GM11168 (cell line): ENCODE data around the gene PRKD1.
"Not testable (repeated sequence)": the region's sequence is repeated elsewhere in the genome, so short reads cannot be mapped to it uniquely, and the experiment has no call there.

Source experiments
- in situ Hi-C: fragments of 300-500 bp; cut with MboI; formaldehyde crosslinking; loops from one replicate; pipeline ENCODE4 v1.12.0; 2022; ENCODE audit warnings: low sequenced_read_pairs; ENCODE audit not compliant: unreplicated experiment

Gene PRKD1

DNA sequence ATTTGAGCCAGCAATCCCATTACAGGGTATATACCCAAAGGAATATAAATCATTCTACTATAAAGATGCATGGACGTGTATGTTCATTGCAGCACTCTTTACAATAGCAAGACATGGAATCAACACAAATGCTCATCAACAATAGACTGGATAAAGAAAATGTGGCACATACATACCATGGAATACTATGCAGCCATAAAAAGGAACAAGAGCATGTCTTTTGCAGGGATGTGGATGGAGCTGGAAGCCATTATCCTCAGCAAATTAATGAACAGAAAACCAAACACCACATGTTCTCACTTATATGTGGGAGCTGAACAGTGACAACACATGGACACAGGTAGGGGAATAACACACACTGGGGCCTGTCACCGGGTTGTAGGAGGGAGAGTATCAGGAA, 238.1 kb downstream of the PRKD1 start:
- in situ Hi-C loops = not testable (repeated sequence)

DNA sequence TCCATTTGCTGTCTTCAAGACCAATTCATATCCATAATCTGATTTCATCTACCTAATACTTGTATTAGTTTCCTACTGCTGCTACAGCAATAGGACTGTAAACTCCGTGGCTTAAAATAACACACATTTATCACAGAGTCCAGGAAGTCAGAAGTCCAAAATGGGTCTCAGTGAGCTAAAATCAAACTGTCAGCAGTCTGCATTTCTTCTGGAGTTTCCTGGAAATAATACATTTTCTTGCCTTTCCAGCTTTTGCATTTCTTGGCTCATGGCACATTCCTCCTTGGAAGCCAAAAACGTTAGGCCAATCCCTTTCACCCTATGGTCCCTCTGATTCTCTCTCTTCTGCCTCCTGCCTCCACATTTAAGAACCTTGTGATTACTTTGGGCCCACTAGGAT, 239.8 kb downstream of the PRKD1 start:
- in situ Hi-C loops = no loop called here

- in situ Hi-C loops = no loop called here
Observed at GRCh38 chr14:29687071-29687765, 240.4 kb downstream of the PRKD1 start.

DNA sequence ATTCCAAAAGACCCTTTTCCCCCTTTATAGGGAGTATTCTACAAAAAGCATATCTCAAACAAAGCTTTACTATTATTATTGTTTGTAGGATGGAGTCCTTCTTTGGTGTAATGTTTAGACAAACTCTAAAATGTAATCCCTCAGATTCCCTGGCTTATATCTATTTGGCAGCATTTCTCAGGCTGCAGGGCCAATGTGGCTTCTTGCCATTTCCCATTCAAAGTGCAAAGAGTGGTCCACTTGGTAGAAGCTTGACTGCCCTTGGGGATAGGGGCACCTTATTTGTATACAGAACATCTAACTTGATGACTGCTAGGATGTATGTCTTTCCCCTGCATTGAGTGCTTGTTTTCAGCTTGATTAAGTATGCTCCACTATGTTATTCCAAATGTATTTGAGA, 242.7 kb downstream of the PRKD1 start:
- in situ Hi-C loops = no loop called here

DNA sequence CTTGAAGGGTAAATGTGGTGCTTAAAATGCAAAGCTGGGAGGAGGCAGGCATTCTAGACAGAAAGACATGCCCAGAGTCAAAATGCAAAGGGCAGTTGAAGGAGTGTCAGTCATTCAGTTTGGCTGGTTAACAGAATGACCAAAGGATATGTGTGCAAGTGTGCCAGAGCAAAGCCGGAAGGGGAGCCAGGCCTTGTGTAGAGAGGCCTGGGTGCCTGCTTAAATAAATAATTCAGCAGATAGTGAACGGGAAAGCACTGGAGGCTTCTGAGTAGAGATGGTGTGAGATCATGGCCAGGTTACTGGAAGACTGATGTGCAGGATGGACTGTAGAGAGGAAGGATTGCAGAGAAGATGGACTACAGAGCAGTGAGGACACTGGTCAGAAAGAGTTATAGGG, 244.9 kb downstream of the PRKD1 start:
- in situ Hi-C loops = no loop called here

DNA sequence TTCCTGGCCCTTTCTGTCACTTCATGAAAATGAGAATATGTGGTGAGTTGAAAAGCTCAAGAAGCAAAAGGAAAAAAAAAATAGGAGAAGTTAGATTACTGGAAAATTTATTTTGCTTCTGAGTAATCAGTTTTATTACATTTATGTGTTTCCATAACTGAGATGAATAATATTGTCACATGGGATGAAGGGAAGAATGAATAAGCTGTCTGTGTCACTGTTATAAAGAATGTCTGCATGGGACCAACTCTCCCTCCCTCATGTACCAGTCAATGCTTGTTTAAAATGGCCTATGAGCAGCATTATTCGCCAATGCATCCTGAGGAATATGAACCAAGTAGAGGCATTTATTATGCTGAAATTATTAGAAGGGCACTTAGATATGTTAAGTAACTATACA, 246.3 kb downstream of the PRKD1 start:
- in situ Hi-C loops = no loop called here

GRCh38 chr14:29674566-29675285, 252.9 kb downstream of the PRKD1 start:
- in situ Hi-C loops = no loop called here

DNA sequence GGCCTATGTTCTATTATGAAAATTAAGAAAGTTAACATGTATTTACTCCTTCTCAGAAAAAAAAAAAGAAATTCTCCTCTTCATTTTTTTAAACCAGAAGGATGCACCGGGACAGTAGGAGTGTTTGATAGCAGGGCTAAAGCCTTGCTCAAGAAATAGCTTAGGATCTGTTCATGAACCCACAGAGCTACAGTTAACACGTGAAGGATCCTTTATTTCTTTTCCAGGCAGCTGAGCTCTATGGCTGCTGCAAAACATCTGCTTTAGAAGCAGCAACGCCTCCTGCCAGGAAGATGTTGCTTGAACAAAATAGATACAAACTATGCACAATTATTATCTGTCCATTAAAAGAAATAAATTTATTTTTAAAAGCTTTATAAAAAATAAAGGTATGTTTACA, 254.8 kb downstream of the PRKD1 start:
- in situ Hi-C loops = no loop called here

- in situ Hi-C loops = no loop called here
Observed at GRCh38 chr14:29671034-29671433, 256.6 kb downstream of the PRKD1 start.

GRCh38 chr14:29668201-29668600, 259.4 kb downstream of the PRKD1 start:
- in situ Hi-C loops = no loop called here

DNA sequence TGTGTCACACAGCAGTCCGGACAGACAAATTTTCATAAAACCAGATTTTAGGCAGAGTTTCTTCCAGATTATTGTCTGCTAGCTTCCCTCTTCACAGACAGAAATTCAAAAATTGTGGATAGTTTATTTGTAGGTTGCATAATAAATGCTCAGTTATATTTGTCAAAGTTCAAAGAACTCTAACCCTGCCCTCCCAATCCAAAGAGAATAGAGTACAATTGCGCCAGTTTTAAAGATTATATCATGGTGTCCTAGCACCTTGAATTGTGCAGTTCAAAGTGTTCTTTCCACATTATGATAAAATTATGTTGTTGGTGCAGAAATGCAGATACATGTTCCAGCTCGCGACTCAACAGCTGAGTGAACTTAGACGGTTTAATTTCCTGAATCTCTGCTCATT, 263.1 kb downstream of the PRKD1 start:
- in situ Hi-C loops = no loop called here

- in situ Hi-C loops = no loop called here
Observed at GRCh38 chr14:29663281-29663801, 264.3 kb downstream of the PRKD1 start.

DNA sequence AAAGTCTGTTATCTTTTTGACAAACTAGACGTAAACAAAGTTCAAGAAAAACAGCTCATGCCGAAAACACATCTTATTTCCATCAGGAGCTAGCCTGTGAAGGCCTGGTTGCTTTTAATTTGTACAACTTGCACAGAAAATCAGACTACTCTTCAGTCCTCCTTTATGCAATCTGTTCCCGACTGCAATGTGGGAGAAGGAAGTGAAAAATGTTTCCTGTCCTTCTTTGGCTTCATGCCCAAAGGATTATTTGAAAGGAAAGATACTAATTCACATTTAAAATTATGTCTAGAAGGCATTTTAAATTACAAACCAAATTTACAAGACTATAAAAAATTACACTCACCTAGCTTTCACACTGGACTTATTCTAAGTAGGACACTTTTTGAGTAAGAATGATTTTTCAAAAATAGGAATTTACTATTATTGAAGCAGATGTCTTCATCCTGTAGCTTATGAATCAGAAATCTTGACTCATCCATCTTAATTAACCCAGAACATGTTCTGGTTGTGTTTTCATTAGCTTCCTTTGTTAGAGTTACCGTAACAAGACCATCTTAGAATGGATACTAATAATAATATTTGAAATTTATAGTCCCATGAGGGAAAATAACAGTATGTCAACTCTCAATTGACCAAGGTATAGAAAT, 272.6 kb downstream of the PRKD1 start:
- in situ Hi-C loops = no loop called here

DNA sequence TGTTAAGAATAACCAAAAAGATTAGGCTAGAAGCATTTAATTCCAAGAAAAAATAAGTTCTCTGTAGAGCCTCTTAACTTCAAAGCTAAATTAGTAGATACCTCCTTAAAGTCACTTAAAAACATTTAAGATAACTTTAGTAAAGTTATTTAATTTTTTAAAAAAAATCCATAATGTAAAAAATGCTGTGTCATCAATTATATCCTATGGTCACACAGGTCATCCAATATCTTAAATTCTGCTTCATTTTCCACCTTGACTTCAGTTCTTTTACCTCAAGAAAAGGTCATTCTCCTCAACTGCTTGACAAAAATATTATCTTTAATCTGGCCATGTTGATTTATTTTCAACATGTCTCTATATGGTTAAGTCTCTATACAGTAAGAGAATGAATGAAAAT, 274.3 kb downstream of the PRKD1 start:
- in situ Hi-C loops = no loop called here

GRCh38 chr14:29652571-29652970, 275.1 kb downstream of the PRKD1 start:
- in situ Hi-C loops = no loop called here

DNA sequence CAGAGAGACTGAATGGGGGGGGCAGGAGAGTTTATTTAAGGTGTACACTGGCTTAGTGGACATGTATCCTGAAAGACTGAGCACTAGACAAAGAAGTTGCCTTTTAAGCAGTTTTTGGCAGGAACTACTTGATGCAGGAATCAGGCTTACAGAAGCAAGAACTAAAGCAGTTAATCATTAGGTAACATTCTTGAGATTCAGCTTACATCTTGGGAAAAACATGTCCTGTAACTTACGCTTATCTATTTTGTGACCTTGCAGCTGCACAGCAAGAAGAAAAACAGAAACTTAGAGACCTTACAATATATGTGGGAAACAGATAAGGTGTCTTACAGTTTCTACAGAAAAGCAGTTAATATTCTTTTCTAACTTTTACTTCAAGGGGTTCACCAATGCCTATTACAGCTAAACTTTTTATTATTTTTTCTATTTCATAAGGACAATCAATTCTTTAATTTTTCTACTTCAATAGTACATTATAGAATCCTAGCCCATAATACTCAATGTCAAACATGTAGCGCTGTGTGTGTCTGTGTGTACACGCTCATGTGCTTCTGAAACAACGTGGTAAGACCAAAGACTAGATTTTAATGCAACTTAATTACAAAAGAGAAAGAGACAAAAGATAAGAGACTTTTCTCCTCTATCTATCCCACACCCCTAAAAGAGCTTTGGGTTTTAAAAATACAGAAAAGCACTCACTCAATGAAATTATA, 276.9 kb downstream of the PRKD1 start:
- in situ Hi-C loops = no loop called here

DNA sequence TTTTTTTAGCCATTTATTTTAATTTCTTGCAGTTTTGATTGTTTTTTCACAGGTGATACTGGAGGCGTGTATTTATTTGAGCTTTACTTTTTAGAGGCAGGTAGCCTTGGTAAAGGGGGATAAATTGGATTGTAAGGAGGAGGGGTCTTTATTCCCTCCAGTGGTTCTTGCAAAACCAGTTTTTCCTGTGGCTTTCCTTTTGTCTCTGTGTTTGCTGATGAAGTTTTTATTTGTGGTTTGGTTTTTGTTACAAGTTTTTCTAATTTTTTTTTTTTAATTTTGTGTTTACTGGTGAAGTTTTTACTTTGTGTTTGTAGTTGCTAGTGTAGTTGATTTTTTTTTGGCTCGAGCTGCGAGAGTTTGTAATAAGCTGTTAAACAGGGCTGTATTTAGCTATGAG, 278.5 kb downstream of the PRKD1 start:
- in situ Hi-C loops = no loop called here

GRCh38 chr14:29648045-29648444, 279.6 kb downstream of the PRKD1 start:
- in situ Hi-C loops = no loop called here

GRCh38 chr14:29645117-29645516, 282.5 kb downstream of the PRKD1 start:
- in situ Hi-C loops = no loop called here

GRCh38 chr14:29643433-29644211, 284.0 kb downstream of the PRKD1 start:
- in situ Hi-C loops = no loop called here
